Measurements from ENCODE around the gene CASR. TPM values are rescaled to one million over a fixed set of nuclear protein-coding genes. Genes with fewer than 3 reads are reported as not detected.

CASR gene
- total and polyA plus RNA-seq, 2 of the 4 experiments (the other 2 are of a cell fraction): not detected

- no peak overlapping the region for H3K27ac ChIP-seq (ENCODE audit: insufficient read depth, low read length)
- no peak for TF ChIP-seq USF2 (IDR thresholded peaks at IDR 0.05; ENCODE audit: low read depth, low read length)
- WGBS, 2 experiments (ENCODE audit: extremely low coverage in 2 of 2, insufficient read length in 1 of 2): 83% methylated on average over 1 of the region's 2 CpGs; no CpG with 5 or more reads in 1 of the 2 experiments
- no peak overlapping the region for H2BK15ac ChIP-seq (ENCODE audit: low read depth, low read length)
- H3K18ac ChIP-seq (ENCODE audit: low read depth, low read length): no peak overlapping the region
- no peak overlapping the region for H2AFZ ChIP-seq (replicated peaks; ENCODE audit: low read length, poor library complexity)
- no peak overlapping the region for H2BK20ac ChIP-seq (ENCODE audit: low read depth, low read length)
- no peaks in the 10 kb centered on the region for H3K79me1 ChIP-seq (ENCODE audit: low read depth in 1 of 2, low read length in 2 of 2)
- no peaks in the 10 kb centered on the region for H3K9me1 ChIP-seq (ENCODE audit: insufficient read depth, low read length)
- no peaks in the 10 kb centered on the region for H3K4me1 ChIP-seq (ENCODE audit: control insufficient read depth, insufficient read depth, low read length)
- BruUV-seq (replicated peaks): no TSS peak
- no peak for DNase-seq
- CTCF ChIA-PET: no interaction called here
- no peak overlapping the region for H2AK5ac ChIP-seq (ENCODE audit: low read depth, low read length)
- in situ Hi-C loops (cut with MboI; ENCODE audit: low sequenced_read_pairs) (no loop called here), dilution Hi-C loops (cut with HindIII; ENCODE audit: low sequenced_read_pairs, unreplicated experiment) (no loop called here), intact Hi-C loops (cut with micrococcal nuclease) (no loop called here)
- no peak overlapping the region for H3K14ac ChIP-seq (replicated peaks; ENCODE audit: low read depth, low read length)
- POLR2A ChIA-PET (ENCODE audit: unreplicated experiment): no interaction called here
- no peak overlapping the region for H4K8ac ChIP-seq (ENCODE audit: low read depth in 2 of 2, low read length in 2 of 2)
- H3K27me3 ChIP-seq (ENCODE audit: control insufficient read depth, insufficient read depth, low read length): peaks cover 10% of the 10 kb centered on the region
- no peak overlapping the region for H3K23ac ChIP-seq (ENCODE audit: low read depth, low read length)
- no peak overlapping the region for H2BK5ac ChIP-seq (ENCODE audit: low read depth, low read length, poor library complexity, severe bottlenecking)
- no peaks in the 10 kb centered on the region for H4K20me1 ChIP-seq (ENCODE audit: insufficient read depth, low read length)
- no peak overlapping the region for H3K9ac ChIP-seq (ENCODE audit: low read depth, low read length)
- H3K4me3 ChIP-seq (ENCODE audit: insufficient read depth, low read depth, low read length): no peak overlapping the region
- no peak overlapping the region for H3K56ac ChIP-seq (ENCODE audit: extremely low read depth, insufficient read depth, low read length)
- H2AK9ac ChIP-seq (replicated peaks; ENCODE audit: low read depth, low read length, poor library complexity): no peak overlapping the region
- H3K36me3 ChIP-seq (ENCODE audit: control insufficient read depth, insufficient read depth, low read length): no peaks in the 10 kb centered on the region
- no peak overlapping the region for H4K91ac ChIP-seq (ENCODE audit: insufficient read depth, low read depth, low read length)
- no peak overlapping the region for H3K4me2 ChIP-seq (ENCODE audit: low read depth, low read length)
- H3K4ac ChIP-seq (ENCODE audit: low read depth, low read length): no peak overlapping the region
- no peak overlapping the region for H2BK120ac ChIP-seq (ENCODE audit: low read depth, low read length)
- no peak for ATAC-seq (ENCODE audit: low read depth)
- no peak overlapping the region for H4K5ac ChIP-seq (ENCODE audit: low read depth, low read length)
- no peaks in the 10 kb centered on the region for H3K9me3 ChIP-seq (ENCODE audit: control insufficient read depth, insufficient read depth, low read length)
Measured at GRCh38 chr3:122239112-122239511, 55.6 kb downstream of the CASR start.

Measured in IMR-90 (cell line).